ENCODE measurements around the gene SP5.

- no peak for TF ChIP-seq POLR2A (IDR thresholded peaks at IDR 0.05; ENCODE audit: low read depth, low read length)
- TF ChIP-seq POU2F2 (IDR thresholded peaks at IDR 0.05; ENCODE audit: low read depth, low read length): no peak
- TF ChIP-seq POLR2AphosphoS5 (IDR thresholded peaks at IDR 0.05; ENCODE audit: low read depth, low read length): no peak
- no peak for TF ChIP-seq TAF1 (IDR thresholded peaks at IDR 0.05; ENCODE audit: low read depth, low read length)
- TF ChIP-seq SPI1 (IDR thresholded peaks at IDR 0.05; ENCODE audit: low read depth, low read length): no peak
Observed at GRCh38 chr2:170743530-170744239, 28.5 kb downstream of the SP5 start.

Measured in GM12891 (cell line).